Prostate gland (tissue), 2 donors: ENCODE data around the gene PRKCD.

Source experiments
- POLR2AphosphoS5 ChIP-seq: sonication (generic); formaldehyde crosslinking; IDR thresholded peaks from one replicate; pipeline ENCODE4 v1.6.1; 2017; ENCODE audit warnings: antibody characterized with exemption
- TF ChIP-seq, protein P1 (sequence below), 4 experiments: fragments of 200-600 bp in 2 of 4; fragments of 450-650 bp in 2 of 4; sonication (generic) in 2 of 4; IDR thresholded peaks; 1 replicate in 3 of 4; 2 replicates in 1 of 4; pipeline ENCODE4 v1.5.1; 2016 to 2019; ENCODE audit warnings: antibody characterized with exemption in 4 of 4, mild to moderate bottlenecking in 2 of 4, moderate library complexity in 2 of 4

DNA sequence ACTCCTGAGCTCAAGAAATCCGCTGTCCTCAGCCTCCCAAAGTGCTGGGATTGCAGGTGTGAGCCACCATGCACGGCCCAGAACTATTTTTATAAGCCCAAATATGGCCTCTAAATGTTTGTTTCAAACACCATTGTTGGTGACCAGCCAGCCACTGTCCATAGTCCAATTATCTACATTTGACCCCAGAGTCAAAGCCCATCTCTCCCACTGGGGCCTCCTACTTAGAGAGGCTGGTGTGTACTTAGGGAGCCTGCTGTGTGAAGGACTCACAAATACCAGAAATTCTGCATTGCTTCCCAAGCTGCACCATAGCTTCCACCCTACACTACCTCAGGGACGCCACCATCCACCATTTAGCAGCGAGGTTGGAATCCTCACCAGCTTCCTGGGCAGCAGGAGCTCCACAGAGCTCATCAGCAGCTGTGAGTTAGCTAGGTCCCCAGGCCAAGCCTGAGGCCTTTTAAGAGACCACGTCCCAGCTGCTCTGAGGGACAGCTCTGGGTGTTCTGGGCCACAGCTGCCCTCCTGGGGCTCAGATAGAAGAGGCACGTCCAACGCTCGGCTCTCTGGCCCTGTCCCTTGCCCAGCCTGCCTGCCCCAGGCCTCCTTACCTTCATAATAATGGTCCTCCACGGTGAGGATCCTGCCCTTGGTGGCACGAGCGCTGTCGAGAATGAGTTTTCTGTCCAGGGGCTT, 65.3 kb downstream of the PRKCD start:
- TF ChIP-seq, protein P1, sequence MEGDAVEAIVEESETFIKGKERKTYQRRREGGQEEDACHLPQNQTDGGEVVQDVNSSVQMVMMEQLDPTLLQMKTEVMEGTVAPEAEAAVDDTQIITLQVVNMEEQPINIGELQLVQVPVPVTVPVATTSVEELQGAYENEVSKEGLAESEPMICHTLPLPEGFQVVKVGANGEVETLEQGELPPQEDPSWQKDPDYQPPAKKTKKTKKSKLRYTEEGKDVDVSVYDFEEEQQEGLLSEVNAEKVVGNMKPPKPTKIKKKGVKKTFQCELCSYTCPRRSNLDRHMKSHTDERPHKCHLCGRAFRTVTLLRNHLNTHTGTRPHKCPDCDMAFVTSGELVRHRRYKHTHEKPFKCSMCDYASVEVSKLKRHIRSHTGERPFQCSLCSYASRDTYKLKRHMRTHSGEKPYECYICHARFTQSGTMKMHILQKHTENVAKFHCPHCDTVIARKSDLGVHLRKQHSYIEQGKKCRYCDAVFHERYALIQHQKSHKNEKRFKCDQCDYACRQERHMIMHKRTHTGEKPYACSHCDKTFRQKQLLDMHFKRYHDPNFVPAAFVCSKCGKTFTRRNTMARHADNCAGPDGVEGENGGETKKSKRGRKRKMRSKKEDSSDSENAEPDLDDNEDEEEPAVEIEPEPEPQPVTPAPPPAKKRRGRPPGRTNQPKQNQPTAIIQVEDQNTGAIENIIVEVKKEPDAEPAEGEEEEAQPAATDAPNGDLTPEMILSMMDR (IDR thresholded peaks at IDR 0.05) = no peak
- no peak for TF ChIP-seq POLR2AphosphoS5
